Fibroblast of skin of abdomen (primary cell): ENCODE data around the gene FBXO4.
"Not testable (repeated sequence)": the region's sequence is repeated elsewhere in the genome, so short reads cannot be mapped to it uniquely, and the experiment has no call there.

Experiments
- DNase-seq: peaks from one replicate; pipeline ENCODE4 v3.0.0-alpha.2; 2013

Gene FBXO4

GRCh38 chr5:41924526-41924871 is 582 bp upstream of the FBXO4 start:
- no peak for DNase-seq

DNA sequence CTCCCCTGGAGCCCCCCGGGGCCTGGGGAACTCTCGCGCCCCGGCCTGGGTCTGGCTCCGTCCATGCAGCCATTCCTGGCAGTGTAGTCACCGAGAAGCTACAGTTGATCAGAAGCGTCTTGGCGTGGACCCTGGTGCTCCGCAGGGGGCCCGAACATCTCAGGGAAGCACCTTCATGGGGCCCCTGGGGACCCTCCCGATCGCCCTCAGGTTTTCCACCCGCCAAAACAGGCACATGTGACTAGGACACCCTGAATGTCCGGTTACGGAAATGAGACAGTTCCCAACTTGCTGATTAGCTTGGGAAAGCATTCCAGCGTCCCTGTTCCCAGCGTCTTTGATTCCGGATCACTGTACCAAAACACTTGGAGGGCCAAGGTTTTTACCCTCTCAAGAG is 472 bp downstream of the FBXO4 start:
- DNase-seq = peak; percentile 34

DNA sequence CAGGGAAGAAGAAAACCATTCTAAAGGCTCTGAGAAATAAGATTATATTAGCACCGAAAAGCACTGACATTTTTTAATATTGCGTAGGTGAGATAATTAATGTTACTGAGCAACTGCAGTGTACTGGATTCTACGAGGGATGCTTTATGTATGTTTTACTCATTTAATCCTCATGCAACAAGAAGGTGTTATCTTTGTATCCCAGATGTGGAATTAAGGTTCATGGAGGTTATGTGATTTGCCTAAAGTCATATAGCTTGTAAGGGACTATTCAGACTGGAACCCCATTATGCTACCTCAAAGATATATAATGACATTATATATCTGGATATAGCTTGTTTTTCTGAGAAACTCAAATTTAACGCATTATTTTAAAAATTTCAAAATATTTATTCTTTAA is 2.5 kb downstream of the FBXO4 start:
- DNase-seq = no peak

GRCh38 chr5:41929035-41929434 is 4.0 kb downstream of the FBXO4 start:
- DNase-seq = no peak

DNA sequence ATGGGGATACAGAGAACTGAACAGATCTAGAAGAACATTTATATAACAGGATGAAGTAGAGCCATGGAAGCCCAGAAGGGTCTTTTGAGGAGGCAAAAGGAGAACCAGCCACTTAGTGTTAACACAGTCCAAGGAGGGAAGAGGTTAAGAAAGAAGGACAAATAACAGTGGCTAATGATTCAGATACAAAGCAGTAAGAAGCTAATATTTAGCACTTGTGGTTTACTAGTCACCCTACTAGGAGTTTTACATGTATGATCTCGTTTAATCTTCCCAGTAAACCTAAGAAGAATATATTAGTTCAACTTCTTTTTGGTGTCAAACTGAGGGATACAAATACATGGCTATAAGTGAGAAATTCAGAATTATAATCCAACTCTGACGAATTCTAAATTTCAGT is 7.7 kb downstream of the FBXO4 start:
- DNase-seq = no peak

GRCh38 chr5:41935544-41935943 is 10.5 kb downstream of the FBXO4 start:
- no peak for DNase-seq

DNA sequence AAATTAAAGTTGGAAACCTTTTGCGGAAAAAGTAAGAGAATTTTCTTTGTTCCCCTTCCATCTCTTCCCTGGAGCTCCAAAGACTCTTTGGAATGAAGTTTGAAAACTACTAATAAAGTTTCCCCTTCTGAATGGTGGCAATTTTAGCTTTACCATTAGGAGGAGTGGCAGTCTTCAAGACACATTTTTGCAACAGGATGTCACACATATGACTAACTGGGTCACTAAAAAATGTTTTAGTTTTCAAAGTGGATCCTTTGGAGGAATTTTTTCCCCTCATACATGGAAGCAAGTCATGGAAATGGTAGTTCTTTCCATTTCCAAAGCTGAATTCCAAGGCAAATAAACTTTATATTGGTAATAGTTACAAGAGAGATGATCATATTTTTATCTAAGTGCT is 15.6 kb downstream of the FBXO4 start:
- peak; percentile 2 for DNase-seq

DNA sequence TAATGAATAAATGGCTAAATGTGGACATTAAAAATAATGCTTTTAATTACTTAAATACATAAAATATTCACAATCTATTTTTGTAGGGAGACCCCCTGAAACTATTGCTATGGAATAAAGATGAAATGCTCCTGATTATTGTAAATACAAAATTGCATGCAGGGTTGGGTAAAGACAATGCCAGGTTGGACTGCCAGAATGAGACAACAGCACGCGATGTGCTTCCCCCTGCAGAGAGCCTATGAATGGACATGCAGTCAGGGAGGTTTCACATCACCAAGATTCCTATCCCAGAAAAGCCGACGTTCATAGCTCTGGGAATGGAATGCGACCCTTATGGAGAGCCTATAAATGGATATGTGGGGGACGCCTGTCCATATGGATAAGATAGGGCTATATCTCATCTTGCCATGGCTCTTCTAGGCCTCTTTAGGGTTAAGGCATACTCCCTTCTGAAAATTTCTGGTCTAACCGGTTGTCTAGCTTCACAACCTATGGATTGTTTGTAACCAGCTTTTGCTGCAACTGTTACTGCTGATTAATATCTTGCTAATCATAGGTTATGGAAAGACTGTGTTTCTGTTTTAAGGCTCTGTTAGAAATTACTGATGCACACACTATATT is 20.4 kb downstream of the FBXO4 start:
- not testable (repeated sequence) for DNase-seq

DNA sequence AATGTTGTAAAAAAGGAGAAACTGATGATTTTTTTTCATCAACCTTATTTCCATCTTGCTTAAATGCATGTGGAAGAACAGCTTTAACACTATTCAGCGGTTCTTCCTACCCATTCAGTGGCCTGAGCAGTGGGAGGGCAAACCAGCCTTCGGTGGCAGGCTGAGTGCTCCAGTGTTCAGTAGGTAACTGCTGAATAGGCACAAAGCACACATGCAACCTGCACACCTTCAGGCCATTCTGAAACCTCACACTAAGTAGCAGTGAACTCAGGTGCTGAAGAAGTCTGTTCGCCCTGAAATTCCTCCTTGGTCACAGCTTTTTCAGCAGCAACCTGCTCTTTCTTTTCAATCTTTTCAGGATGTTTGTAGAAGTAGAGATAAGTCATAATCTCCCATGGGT is 26.1 kb downstream of the FBXO4 start:
- DNase-seq = no peak

- DNase-seq = no peak
These were observed 29.2 kb downstream of the FBXO4 start for GRCh38 chr5:41954286-41954685.

- DNase-seq = no peak
These were observed 30.4 kb downstream of the FBXO4 start for GRCh38 chr5:41955432-41956024.

DNA sequence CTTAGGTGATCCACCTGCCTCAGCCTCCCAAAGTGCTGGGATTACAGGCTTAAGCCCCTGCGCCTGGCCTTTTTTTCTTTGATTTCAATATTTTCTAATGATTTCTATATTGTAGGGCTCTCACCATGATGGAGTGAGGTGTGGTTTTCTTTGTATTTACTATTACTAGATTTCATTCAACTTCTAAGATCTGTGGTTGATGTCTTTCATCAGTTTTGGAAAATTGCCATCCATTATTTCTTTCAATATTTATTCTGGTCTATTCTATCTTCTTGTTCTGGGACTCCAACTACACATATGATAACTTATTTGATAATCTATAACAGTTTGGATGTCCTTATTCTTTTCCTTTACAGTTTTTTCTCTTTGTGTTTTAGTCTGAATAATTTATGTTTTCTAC is 31.9 kb downstream of the FBXO4 start:
- DNase-seq = no peak

DNA sequence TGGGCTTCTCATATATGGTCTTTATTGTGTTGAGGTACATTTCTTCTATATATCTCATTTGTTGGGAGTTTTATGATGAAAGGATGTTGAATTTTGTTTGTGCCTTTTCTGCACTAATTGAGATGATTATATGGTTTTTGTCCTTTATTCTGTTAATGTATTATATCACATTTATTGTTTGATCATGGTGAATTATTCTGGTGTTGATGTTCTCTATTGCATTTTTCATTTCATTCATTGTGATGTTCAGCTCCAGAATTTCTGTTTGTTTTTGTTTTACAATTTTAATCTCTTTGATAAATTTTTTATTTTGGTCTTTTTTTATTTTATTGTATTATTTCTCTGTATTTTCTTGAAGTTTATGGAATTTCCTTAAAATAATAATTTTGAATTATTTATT is 35.4 kb downstream of the FBXO4 start:
- DNase-seq = no peak

- no peak for DNase-seq
These were observed 36.7 kb downstream of the FBXO4 start for GRCh38 chr5:41961736-41962135.

- DNase-seq = no peak
These were observed 37.4 kb downstream of the FBXO4 start for GRCh38 chr5:41962491-41962890.

GRCh38 chr5:41966401-41967105 is 41.5 kb downstream of the FBXO4 start:
- DNase-seq = no peak

DNA sequence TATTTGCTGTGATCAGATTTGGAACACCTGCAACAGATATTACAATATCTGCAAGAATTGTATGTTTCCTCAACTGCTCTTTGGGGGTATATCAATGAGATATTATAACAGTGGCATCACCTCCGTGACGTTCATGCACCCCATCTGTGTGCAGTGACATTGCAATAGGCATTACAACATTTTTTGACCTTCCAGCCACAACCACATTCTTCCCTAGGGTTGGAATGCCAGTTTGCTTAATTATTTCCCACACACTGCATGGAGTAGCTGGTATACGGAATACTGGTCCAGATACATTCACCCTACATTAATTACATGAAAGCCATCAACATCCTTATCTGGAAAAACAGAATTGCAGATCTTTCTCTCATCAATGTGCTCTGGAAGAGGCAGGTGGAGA is 42.3 kb downstream of the FBXO4 start:
- no peak for DNase-seq

GRCh38 chr5:41968153-41968723 is 43.2 kb downstream of the FBXO4 start:
- DNase-seq = no peak

GRCh38 chr5:41973087-41973486 is 48.0 kb downstream of the FBXO4 start:
- DNase-seq = no peak

- DNase-seq = no peak
These were observed 48.8 kb downstream of the FBXO4 start for GRCh38 chr5:41973887-41974286.

GRCh38 chr5:41978676-41979075 is 53.6 kb downstream of the FBXO4 start:
- no peak for DNase-seq

DNA sequence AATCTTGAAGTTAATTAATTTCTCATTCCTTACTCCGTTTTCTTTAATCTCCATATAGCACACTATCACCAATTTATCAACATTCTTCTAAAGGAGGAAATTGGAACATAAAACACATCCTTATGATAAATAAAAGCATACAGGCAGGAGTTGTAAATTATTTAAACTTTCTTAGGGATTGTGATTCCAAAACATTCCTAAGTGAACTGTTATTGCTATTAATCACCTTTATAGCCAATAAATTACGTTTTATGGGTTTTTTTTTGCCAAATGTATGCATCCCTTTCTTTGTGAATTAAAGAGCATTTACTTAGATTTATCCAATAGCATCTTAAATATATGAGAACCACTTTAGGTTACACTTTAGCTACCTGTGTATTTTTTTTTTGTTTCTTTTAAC is 55.3 kb downstream of the FBXO4 start:
- no peak for DNase-seq

GRCh38 chr5:41980870-41981269 is 55.8 kb downstream of the FBXO4 start:
- no peak for DNase-seq

GRCh38 chr5:41982858-41983257 is 57.8 kb downstream of the FBXO4 start:
- DNase-seq = not testable (repeated sequence)
